ENCODE results near the gene ASAP2.

DNA sequence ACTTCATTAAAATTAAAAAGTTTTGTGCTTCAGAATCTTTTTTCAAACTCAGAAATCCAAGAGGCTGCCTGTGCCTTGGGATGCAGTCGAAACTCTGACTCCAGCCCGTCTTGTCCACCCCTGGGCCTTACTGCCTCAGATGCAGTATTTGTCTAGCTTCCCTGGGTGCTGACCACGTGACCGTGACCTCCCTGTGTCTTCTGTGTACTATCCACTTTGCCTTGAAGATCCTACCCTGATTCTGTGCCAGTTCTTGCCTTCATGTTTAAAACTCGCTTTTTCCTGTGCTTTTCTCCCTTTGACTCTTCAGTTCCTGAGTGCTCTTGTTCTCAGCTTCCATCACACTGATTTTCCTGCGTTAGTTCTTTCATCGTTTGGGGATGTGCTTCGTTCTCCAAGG lies 136.0 kb downstream of the ASAP2 start:
- TF ChIP-seq, protein P1, sequence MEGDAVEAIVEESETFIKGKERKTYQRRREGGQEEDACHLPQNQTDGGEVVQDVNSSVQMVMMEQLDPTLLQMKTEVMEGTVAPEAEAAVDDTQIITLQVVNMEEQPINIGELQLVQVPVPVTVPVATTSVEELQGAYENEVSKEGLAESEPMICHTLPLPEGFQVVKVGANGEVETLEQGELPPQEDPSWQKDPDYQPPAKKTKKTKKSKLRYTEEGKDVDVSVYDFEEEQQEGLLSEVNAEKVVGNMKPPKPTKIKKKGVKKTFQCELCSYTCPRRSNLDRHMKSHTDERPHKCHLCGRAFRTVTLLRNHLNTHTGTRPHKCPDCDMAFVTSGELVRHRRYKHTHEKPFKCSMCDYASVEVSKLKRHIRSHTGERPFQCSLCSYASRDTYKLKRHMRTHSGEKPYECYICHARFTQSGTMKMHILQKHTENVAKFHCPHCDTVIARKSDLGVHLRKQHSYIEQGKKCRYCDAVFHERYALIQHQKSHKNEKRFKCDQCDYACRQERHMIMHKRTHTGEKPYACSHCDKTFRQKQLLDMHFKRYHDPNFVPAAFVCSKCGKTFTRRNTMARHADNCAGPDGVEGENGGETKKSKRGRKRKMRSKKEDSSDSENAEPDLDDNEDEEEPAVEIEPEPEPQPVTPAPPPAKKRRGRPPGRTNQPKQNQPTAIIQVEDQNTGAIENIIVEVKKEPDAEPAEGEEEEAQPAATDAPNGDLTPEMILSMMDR (IDR thresholded peaks at IDR 0.05), result no peak
- no peak for TF ChIP-seq EZH2 (IDR thresholded peaks at IDR 0.05; ENCODE audit: borderline replicate concordance, insufficient read depth, low read depth, low read length, poor library complexity, severe bottlenecking)
